Ascending aorta (tissue), 2 donors: ENCODE measurements around the gene BMPR1A. TPM values are rescaled to one million over a fixed set of nuclear protein-coding genes. Genes with fewer than 3 reads are reported as not detected.
A peak's percentile ranks its signal among the peaks of the same experiment; 100 is the strongest.

ENCODE experiments used
- DNase-seq, 2 donors: peaks; one replicate each; pipeline ENCODE4 v3.0.0-alpha.2; 2019; ENCODE audit warnings: low spot score in 2 of 2
- H3K27ac ChIP-seq, 2 donors: fragments of 200-600 bp; sonication (generic); one replicate each; pipeline ENCODE4 v1.5.1; 2016 to 2017; ENCODE audit warnings: mild to moderate bottlenecking in 1 of 2
- H3K27me3 ChIP-seq: fragments of 200-600 bp; sonication (generic); one replicate; pipeline ENCODE4 v1.5.1; 2017
- H3K36me3 ChIP-seq, 2 donors: fragments of 200-600 bp; sonication (generic); one replicate each; pipeline ENCODE4 v1.5.1; 2016
- H3K4me1 ChIP-seq, 2 donors: fragments of 200-600 bp; sonication (generic); one replicate each; pipeline ENCODE4 v1.5.1; 2016 to 2017; ENCODE audit warnings: mild to moderate bottlenecking in 1 of 2
- H3K4me3 ChIP-seq, 2 donors: fragments of 200-600 bp; sonication (generic); one replicate each; pipeline ENCODE4 v1.5.1; 2016 to 2017; ENCODE audit warnings: mild to moderate bottlenecking in 1 of 2
- H3K9me3 ChIP-seq, 2 donors: fragments of 200-600 bp; sonication (generic); one replicate each; pipeline ENCODE4 v1.5.1; 2016
- CTCF ChIP-seq, 3 experiments: fragments of 200-600 bp in 2 of 3; fragments of 450-650 bp in 1 of 3; sonication (generic) in 2 of 3; IDR thresholded peaks; one replicate each; pipeline ENCODE4 v1.5.1; 2016 to 2019; ENCODE audit warnings: antibody characterized with exemption in 3 of 3, mild to moderate bottlenecking in 1 of 3, moderate library complexity in 1 of 3
- intact Hi-C: fragments of 100-400 bp; cut with DNase I; formaldehyde crosslinking; loops from one replicate; pipeline ENCODE4 v1.15.1; 2023
- total RNA-seq: library from RNA; depleted of rRNA; stranded (reverse); fragments of >200 nt; gene quantifications from one replicate; pipeline ENCODE4 v1.1.0, GENCODE V29; 2016

BMPR1A gene
- total RNA-seq, 1 donor from 2014 or later = 12.9 TPM

- H3K27me3 ChIP-seq = no peaks in the 10 kb centered on the region
- H3K4me1 ChIP-seq = peaks cover 5 to 24% of the 10 kb centered on the region in 2 donors
- intact Hi-C loops = no loop called here
- no peak for TF ChIP-seq CTCF (IDR thresholded peaks at IDR 0.05)
- no peaks in the 10 kb centered on the region for H3K9me3 ChIP-seq
- no peak overlapping the region for H3K4me3 ChIP-seq
- no peak for DNase-seq
- peak overlapping the region; percentile 71 to 100 for H3K27ac ChIP-seq
- H3K36me3 ChIP-seq = no peaks in the 10 kb centered on the region
These were observed 3.4 kb upstream of the BMPR1A start for GRCh38 chr10:86753051-86753450.

GRCh38 chr10:86753638-86754434, 2.6 kb upstream of the BMPR1A start:
- Histone ChIP-seq H3K27ac (peak overlapping the region; percentile 71 to 100), H3K27me3 (no peaks in the 10 kb centered on the region), H3K9me3 (no peaks in the 10 kb centered on the region), H3K4me3 (peak overlapping the region in 1 of 2 donors; percentile 18), H3K4me1 (peaks cover 5 to 21% of the 10 kb centered on the region in 2 donors), H3K36me3 (no peaks in the 10 kb centered on the region)
- DNase-seq = no peak
- intact Hi-C loops = no loop called here
- no peak for TF ChIP-seq CTCF (IDR thresholded peaks at IDR 0.05)

GRCh38 chr10:86755454-86755739, 1.0 kb upstream of the BMPR1A start:
- Histone ChIP-seq H3K27ac (peak overlapping the region; percentile 100), H3K36me3 (no peaks in the 10 kb centered on the region), H3K27me3 (no peaks in the 10 kb centered on the region), H3K4me1 (peaks cover 5 to 26% of the 10 kb centered on the region in 2 donors), H3K4me3 (peak overlapping the region; percentile 82 to 96), H3K9me3 (no peaks in the 10 kb centered on the region)
- intact Hi-C loops = loop anchor here (5.0 kb wide), 4 partner anchors 42 to 212 kb away; partner anchors contain the start of gene ADIRF
- no peak for DNase-seq
- no peak for TF ChIP-seq CTCF (IDR thresholded peaks at IDR 0.05)

GRCh38 chr10:86755740-86756510, 494 bp upstream of the BMPR1A start:
- intact Hi-C loops = loop anchor here (2.0 to 5.0 kb wide), 6 partner anchors 41 to 339 kb away; partner anchors contain the start of genes ADIRF, GLUD1 and SHLD2
- Histone ChIP-seq H3K4me3 (peak overlapping the region; percentile 82 to 96), H3K9me3 (no peaks in the 10 kb centered on the region), H3K27me3 (no peaks in the 10 kb centered on the region), H3K36me3 (no peaks in the 10 kb centered on the region), H3K27ac (peak overlapping the region; percentile 100), H3K4me1 (peaks cover 5 to 28% of the 10 kb centered on the region in 2 donors)
- TF ChIP-seq CTCF (IDR thresholded peaks at IDR 0.05) = no peak
- DNase-seq = peak; percentile 33 to 93

- H3K4me3 ChIP-seq = peak overlapping the region; percentile 82 to 96
- no peaks in the 10 kb centered on the region for H3K36me3 ChIP-seq
- H3K27me3 ChIP-seq = no peaks in the 10 kb centered on the region
- intact Hi-C loops = loop anchor here (1.0 to 5.0 kb wide), 7 partner anchors 24 to 337 kb away; partner anchors contain the start of genes ADIRF, GLUD1 and SHLD2
- no peaks in the 10 kb centered on the region for H3K9me3 ChIP-seq
- TF ChIP-seq CTCF (IDR thresholded peaks at IDR 0.05) = peak in 2 of 3 experiments; percentile 16 to 21
- DNase-seq = peak in 1 of 2 donors; percentile 73
- H3K27ac ChIP-seq = peak overlapping the region; percentile 100
- H3K4me1 ChIP-seq = peaks cover 5 to 28% of the 10 kb centered on the region in 2 donors
These were observed 924 bp downstream of the BMPR1A start for GRCh38 chr10:86757113-86757972.
